Hepatocyte (in vitro differentiated cells): Measurements from ENCODE around the gene C1QC.

ENCODE experiments used
- CTCF ChIP-seq: fragments of 200-600 bp; sonication (generic); IDR thresholded peaks from 2 replicates; pipeline ENCODE4 v1.5.1; 2016; ENCODE audit warnings: antibody characterized with exemption, mild to moderate bottlenecking; ENCODE audit not compliant: poor library complexity
- EZH2 ChIP-seq: fragments of 200-600 bp; sonication (generic); IDR thresholded peaks from 2 replicates; pipeline ENCODE4 v1.6.1; 2016; ENCODE audit warnings: antibody characterized with exemption, mild to moderate bottlenecking, borderline replicate concordance
- EZH2phosphoT487 ChIP-seq: fragments of 200-600 bp; sonication (generic); IDR thresholded peaks from one replicate; pipeline ENCODE4 v1.6.1; 2018; ENCODE audit warnings: antibody characterized with exemption, mild to moderate bottlenecking, low read depth, moderate library complexity; ENCODE audit not compliant: unreplicated experiment, severe bottlenecking

- TF ChIP-seq CTCF (no peak), EZH2phosphoT487 (no peak), EZH2 (no peak)
Measured at GRCh38 chr1:22618056-22618455, 25.4 kb upstream of the C1QC start.
